ENCODE data around the gene SDK1. TPM values are rescaled to one million over a fixed set of nuclear protein-coding genes. Genes with fewer than 3 reads are reported as not detected.

The SDK1 gene
- total and polyA plus RNA-seq, 4 donors, result 0.12 to 0.47 (median 0.36) TPM

DNA sequence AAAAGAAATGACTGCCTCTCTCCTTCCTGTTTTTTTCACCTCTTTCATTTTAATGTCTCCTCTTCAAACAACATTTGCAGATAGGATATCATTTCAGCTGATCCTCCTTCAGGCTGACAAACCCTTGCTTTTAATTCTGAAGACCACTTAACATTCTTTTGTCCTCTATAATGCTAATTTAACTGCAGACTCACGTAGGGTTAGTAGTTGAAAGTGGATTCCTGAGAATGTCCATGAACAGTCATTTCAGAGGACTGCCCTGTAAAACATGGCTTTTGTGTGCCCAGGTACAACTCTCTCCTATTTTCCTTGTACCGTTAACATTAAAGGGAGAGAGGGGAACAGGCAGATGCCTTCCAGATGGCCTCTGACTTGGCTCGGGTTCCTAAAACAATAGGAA lies 524.4 kb downstream of the SDK1 start:
- H3K27ac ChIP-seq (ENCODE audit: low read depth in 1 of 2, low read length in 2 of 2), result no peak overlapping the region
- H3K4me3 ChIP-seq (ENCODE audit: low read depth in 1 of 3, low read length in 3 of 3), result no peak overlapping the region
- no peak overlapping the region for H3K9ac ChIP-seq (ENCODE audit: low read depth in 1 of 2, low read length in 2 of 2)
- peaks cover 0 to 3% (median 0%) of the 10 kb centered on the region in 4 donors for H3K4me1 ChIP-seq (ENCODE audit: control insufficient read depth in 4 of 4, insufficient read depth in 4 of 4, low read length in 3 of 4)
- DNase-seq (ENCODE audit: low spot score), result no peak
- no peaks in the 10 kb centered on the region for H3K36me3 ChIP-seq (ENCODE audit: control insufficient read depth in 4 of 4, insufficient read depth in 3 of 4, low read depth in 1 of 4, low read length in 3 of 4)
- WGBS, result 80% methylated on average over 3 of the region's 3 CpGs
- no peaks in the 10 kb centered on the region for H3K9me3 ChIP-seq (ENCODE audit: control insufficient read depth in 4 of 4, low read length in 3 of 4)
- H3K27me3 ChIP-seq (ENCODE audit: control insufficient read depth in 4 of 4, insufficient read depth in 4 of 4, low read length in 3 of 4), result no peaks in the 10 kb centered on the region
- TF ChIP-seq, protein P1, sequence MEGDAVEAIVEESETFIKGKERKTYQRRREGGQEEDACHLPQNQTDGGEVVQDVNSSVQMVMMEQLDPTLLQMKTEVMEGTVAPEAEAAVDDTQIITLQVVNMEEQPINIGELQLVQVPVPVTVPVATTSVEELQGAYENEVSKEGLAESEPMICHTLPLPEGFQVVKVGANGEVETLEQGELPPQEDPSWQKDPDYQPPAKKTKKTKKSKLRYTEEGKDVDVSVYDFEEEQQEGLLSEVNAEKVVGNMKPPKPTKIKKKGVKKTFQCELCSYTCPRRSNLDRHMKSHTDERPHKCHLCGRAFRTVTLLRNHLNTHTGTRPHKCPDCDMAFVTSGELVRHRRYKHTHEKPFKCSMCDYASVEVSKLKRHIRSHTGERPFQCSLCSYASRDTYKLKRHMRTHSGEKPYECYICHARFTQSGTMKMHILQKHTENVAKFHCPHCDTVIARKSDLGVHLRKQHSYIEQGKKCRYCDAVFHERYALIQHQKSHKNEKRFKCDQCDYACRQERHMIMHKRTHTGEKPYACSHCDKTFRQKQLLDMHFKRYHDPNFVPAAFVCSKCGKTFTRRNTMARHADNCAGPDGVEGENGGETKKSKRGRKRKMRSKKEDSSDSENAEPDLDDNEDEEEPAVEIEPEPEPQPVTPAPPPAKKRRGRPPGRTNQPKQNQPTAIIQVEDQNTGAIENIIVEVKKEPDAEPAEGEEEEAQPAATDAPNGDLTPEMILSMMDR (IDR thresholded peaks at IDR 0.05; ENCODE audit: low read depth, low read length, missing input control), result no peak

DNA sequence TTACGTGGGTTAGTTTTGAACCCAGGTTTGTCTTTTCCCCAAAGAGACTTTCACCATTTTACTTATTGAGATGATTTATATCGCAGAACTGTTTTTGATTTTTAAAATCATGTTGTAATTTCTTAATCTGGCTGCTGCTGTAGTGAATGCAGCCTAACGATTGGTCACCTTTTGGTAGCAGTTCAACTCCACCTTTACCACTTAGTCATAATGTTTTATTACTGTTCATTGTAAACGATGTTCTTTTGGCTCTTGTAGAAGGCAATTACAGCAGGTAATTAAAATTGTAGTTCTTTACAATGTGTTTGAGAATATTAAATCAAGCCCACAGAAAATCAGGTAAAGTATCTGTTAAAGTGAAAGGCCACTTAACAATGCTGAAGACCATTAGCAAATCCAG lies 531.1 kb downstream of the SDK1 start:
- H3K9ac ChIP-seq (ENCODE audit: low read depth in 1 of 2, low read length in 2 of 2), result no peak overlapping the region
- no peak overlapping the region for H3K27ac ChIP-seq (ENCODE audit: low read depth in 1 of 2, low read length in 2 of 2)
- peaks cover 0 to 2% (median 0%) of the 10 kb centered on the region in 4 donors for H3K9me3 ChIP-seq (ENCODE audit: control insufficient read depth in 4 of 4, low read length in 3 of 4)
- H3K4me3 ChIP-seq (ENCODE audit: low read depth in 1 of 3, low read length in 3 of 3), result no peak overlapping the region
- TF ChIP-seq GABPA (IDR thresholded peaks at IDR 0.05 in 1 of 2, conservative IDR thresholded peaks at IDR 0.05 in 1 of 2) (no peak), HNF4A (conservative IDR thresholded peaks at IDR 0.05) (no peak), SP1 (IDR thresholded peaks at IDR 0.05) (no peak), HNF4G (IDR thresholded peaks at IDR 0.05) (no peak), EGR1 (IDR thresholded peaks at IDR 0.05; ENCODE audit: low read depth in 2 of 2) (no peak), RAD21 (IDR thresholded peaks at IDR 0.05) (no peak), TAF1 (conservative IDR thresholded peaks at IDR 0.05) (no peak)
- TF ChIP-seq, protein P2, sequence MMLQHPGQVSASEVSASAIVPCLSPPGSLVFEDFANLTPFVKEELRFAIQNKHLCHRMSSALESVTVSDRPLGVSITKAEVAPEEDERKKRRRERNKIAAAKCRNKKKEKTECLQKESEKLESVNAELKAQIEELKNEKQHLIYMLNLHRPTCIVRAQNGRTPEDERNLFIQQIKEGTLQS (IDR thresholded peaks at IDR 0.05), result no peak
- TF ChIP-seq, protein P3, sequence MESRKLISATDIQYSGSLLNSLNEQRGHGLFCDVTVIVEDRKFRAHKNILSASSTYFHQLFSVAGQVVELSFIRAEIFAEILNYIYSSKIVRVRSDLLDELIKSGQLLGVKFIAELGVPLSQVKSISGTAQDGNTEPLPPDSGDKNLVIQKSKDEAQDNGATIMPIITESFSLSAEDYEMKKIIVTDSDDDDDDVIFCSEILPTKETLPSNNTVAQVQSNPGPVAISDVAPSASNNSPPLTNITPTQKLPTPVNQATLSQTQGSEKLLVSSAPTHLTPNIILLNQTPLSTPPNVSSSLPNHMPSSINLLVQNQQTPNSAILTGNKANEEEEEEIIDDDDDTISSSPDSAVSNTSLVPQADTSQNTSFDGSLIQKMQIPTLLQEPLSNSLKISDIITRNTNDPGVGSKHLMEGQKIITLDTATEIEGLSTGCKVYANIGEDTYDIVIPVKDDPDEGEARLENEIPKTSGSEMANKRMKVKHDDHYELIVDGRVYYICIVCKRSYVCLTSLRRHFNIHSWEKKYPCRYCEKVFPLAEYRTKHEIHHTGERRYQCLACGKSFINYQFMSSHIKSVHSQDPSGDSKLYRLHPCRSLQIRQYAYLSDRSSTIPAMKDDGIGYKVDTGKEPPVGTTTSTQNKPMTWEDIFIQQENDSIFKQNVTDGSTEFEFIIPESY (IDR thresholded peaks at IDR 0.05), result no peak
- TF ChIP-seq, protein P4, sequence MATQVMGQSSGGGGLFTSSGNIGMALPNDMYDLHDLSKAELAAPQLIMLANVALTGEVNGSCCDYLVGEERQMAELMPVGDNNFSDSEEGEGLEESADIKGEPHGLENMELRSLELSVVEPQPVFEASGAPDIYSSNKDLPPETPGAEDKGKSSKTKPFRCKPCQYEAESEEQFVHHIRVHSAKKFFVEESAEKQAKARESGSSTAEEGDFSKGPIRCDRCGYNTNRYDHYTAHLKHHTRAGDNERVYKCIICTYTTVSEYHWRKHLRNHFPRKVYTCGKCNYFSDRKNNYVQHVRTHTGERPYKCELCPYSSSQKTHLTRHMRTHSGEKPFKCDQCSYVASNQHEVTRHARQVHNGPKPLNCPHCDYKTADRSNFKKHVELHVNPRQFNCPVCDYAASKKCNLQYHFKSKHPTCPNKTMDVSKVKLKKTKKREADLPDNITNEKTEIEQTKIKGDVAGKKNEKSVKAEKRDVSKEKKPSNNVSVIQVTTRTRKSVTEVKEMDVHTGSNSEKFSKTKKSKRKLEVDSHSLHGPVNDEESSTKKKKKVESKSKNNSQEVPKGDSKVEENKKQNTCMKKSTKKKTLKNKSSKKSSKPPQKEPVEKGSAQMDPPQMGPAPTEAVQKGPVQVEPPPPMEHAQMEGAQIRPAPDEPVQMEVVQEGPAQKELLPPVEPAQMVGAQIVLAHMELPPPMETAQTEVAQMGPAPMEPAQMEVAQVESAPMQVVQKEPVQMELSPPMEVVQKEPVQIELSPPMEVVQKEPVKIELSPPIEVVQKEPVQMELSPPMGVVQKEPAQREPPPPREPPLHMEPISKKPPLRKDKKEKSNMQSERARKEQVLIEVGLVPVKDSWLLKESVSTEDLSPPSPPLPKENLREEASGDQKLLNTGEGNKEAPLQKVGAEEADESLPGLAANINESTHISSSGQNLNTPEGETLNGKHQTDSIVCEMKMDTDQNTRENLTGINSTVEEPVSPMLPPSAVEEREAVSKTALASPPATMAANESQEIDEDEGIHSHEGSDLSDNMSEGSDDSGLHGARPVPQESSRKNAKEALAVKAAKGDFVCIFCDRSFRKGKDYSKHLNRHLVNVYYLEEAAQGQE (IDR thresholded peaks at IDR 0.05), result no peak
- DNase-seq (ENCODE audit: low spot score), result no peak
- no peaks in the 10 kb centered on the region for H3K4me1 ChIP-seq (ENCODE audit: control insufficient read depth in 4 of 4, insufficient read depth in 4 of 4, low read length in 3 of 4)
- 83% methylated on average over 4 of the region's 4 CpGs for WGBS
- no peaks in the 10 kb centered on the region for H3K36me3 ChIP-seq (ENCODE audit: control insufficient read depth in 4 of 4, insufficient read depth in 3 of 4, low read depth in 1 of 4, low read length in 3 of 4)
- H3K27me3 ChIP-seq (ENCODE audit: control insufficient read depth in 4 of 4, insufficient read depth in 4 of 4, low read length in 3 of 4), result no peaks in the 10 kb centered on the region

All from liver (tissue), 9 donors.